ENCODE data around the gene TMEM129.

The TMEM129 gene

GRCh38 chr4:1740021-1740545, 19.0 kb upstream of the TMEM129 start:
- no peak for TF ChIP-seq TSHZ2 (CRISPR knock-in tag; IDR thresholded peaks at IDR 0.05)
- ATAC-seq = no peak; the same call in 2 of the 3 replicates

- no peak for ATAC-seq
- no peak for TF ChIP-seq PPARA (CRISPR knock-in tag; IDR thresholded peaks at IDR 0.05; ENCODE audit: borderline replicate concordance)
- no peak for TF ChIP-seq ZNF8 (CRISPR knock-in tag; IDR thresholded peaks at IDR 0.05)
- no peak for TF ChIP-seq ZNF70 (CRISPR knock-in tag; IDR thresholded peaks at IDR 0.05)
- no peak for TF ChIP-seq TOX (CRISPR knock-in tag; IDR thresholded peaks at IDR 0.05; ENCODE audit: borderline replicate concordance)
- no peak for TF ChIP-seq RARB (CRISPR knock-in tag; IDR thresholded peaks at IDR 0.05)
- TF ChIP-seq ARNTL (CRISPR knock-in tag; IDR thresholded peaks at IDR 0.05; ENCODE audit: borderline replicate concordance, low read depth) = no peak
- TF ChIP-seq ZFP3 (CRISPR knock-in tag; IDR thresholded peaks at IDR 0.05) = no peak
- no peak for TF ChIP-seq BACH2 (CRISPR knock-in tag; IDR thresholded peaks at IDR 0.05; ENCODE audit: borderline replicate concordance)
Measured at GRCh38 chr4:1739358-1739757, 18.2 kb upstream of the TMEM129 start.

- no peak for TF ChIP-seq ARNTL (CRISPR knock-in tag; IDR thresholded peaks at IDR 0.05; ENCODE audit: borderline replicate concordance, low read depth)
- no peak for TF ChIP-seq PPARA (CRISPR knock-in tag; IDR thresholded peaks at IDR 0.05; ENCODE audit: borderline replicate concordance)
- no peak for TF ChIP-seq POU6F1 (CRISPR knock-in tag; IDR thresholded peaks at IDR 0.05; ENCODE audit: borderline replicate concordance, low read depth)
- TF ChIP-seq TOX (CRISPR knock-in tag; IDR thresholded peaks at IDR 0.05; ENCODE audit: borderline replicate concordance) = no peak
- TF ChIP-seq OSR1 (CRISPR knock-in tag; IDR thresholded peaks at IDR 0.05) = no peak
- TF ChIP-seq ZFP3 (CRISPR knock-in tag; IDR thresholded peaks at IDR 0.05) = no peak
- no peak for TF ChIP-seq RARB (CRISPR knock-in tag; IDR thresholded peaks at IDR 0.05)
- ATAC-seq = no peak
Measured at GRCh38 chr4:1738410-1738809, 17.3 kb upstream of the TMEM129 start.

GRCh38 chr4:1737666-1738065, 16.5 kb upstream of the TMEM129 start:
- TF ChIP-seq SNAI2 (CRISPR knock-in tag; IDR thresholded peaks at IDR 0.05) (no peak), ZNF8 (CRISPR knock-in tag; IDR thresholded peaks at IDR 0.05) (no peak), PPARA (CRISPR knock-in tag; IDR thresholded peaks at IDR 0.05; ENCODE audit: borderline replicate concordance) (no peak), CSRNP3 (CRISPR knock-in tag; IDR thresholded peaks at IDR 0.05) (no peak), GLIS3 (CRISPR knock-in tag; IDR thresholded peaks at IDR 0.05) (no peak)
- no peak for ATAC-seq

- no peak for ATAC-seq
- TF ChIP-seq ZC3H10 (CRISPR knock-in tag; IDR thresholded peaks at IDR 0.05) = no peak
- TF ChIP-seq ZNF70 (CRISPR knock-in tag; IDR thresholded peaks at IDR 0.05) = no peak
- TF ChIP-seq POU6F1 (CRISPR knock-in tag; IDR thresholded peaks at IDR 0.05; ENCODE audit: borderline replicate concordance, low read depth) = no peak
- no peak for TF ChIP-seq SNAI2 (CRISPR knock-in tag; IDR thresholded peaks at IDR 0.05)
- TF ChIP-seq RARB (CRISPR knock-in tag; IDR thresholded peaks at IDR 0.05) = no peak
- TF ChIP-seq PATZ1 (CRISPR knock-in tag; IDR thresholded peaks at IDR 0.05; ENCODE audit: borderline replicate concordance) = no peak
- TF ChIP-seq ZNF8 (CRISPR knock-in tag; IDR thresholded peaks at IDR 0.05) = no peak
- no peak for TF ChIP-seq OSR1 (CRISPR knock-in tag; IDR thresholded peaks at IDR 0.05)
- no peak for TF ChIP-seq CREB5 (CRISPR knock-in tag; IDR thresholded peaks at IDR 0.05; ENCODE audit: low read depth)
- no peak for TF ChIP-seq TCF4 (CRISPR knock-in tag; IDR thresholded peaks at IDR 0.05; ENCODE audit: borderline replicate concordance)
- no peak for TF ChIP-seq ZFP3 (CRISPR knock-in tag; IDR thresholded peaks at IDR 0.05)
- TF ChIP-seq ARNTL (CRISPR knock-in tag; IDR thresholded peaks at IDR 0.05; ENCODE audit: borderline replicate concordance, low read depth) = no peak
- TF ChIP-seq ZNF565 (CRISPR knock-in tag; conservative IDR thresholded peaks at IDR 0.05; ENCODE audit: low read depth) = no peak
- no peak for TF ChIP-seq ESRRG (CRISPR knock-in tag; IDR thresholded peaks at IDR 0.05)
- TF ChIP-seq ZFP30 (CRISPR knock-in tag; IDR thresholded peaks at IDR 0.05) = no peak
Measured at GRCh38 chr4:1736812-1737211, 15.7 kb upstream of the TMEM129 start.

Data from SK-N-SH treated with all-trans-retinoic acid at 6 μM for 48 hours (cell line).